Endometrial microvascular endothelial cells (primary cell): ENCODE data around the gene RBM39. TPM values are rescaled to one million over a fixed set of nuclear protein-coding genes. Genes with fewer than 3 reads are reported as not detected.
"Not testable (repeated sequence)": the region's sequence is repeated elsewhere in the genome, so short reads cannot be mapped to it uniquely, and the experiment has no call there.

ENCODE experiments used
- in situ Hi-C: cut with HindIII; loops from 2 replicates; pipeline ENCODE4 v1.10.0; 2017; ENCODE audit warnings: low sequenced_read_pairs, low pct_unique_long_range_greater_than_20kb; ENCODE audit errors: inconsistent ontology term
- total RNA-seq: library from RNA; depleted of rRNA; stranded (reverse); fragments of >200 nt; gene quantifications from one replicate; pipeline ENCODE4 v1.2.3, GENCODE V29; 2015; ENCODE audit errors: inconsistent ontology term

The RBM39 gene
- total RNA-seq, 1 donor from 2014 or later = 144 TPM

DNA sequence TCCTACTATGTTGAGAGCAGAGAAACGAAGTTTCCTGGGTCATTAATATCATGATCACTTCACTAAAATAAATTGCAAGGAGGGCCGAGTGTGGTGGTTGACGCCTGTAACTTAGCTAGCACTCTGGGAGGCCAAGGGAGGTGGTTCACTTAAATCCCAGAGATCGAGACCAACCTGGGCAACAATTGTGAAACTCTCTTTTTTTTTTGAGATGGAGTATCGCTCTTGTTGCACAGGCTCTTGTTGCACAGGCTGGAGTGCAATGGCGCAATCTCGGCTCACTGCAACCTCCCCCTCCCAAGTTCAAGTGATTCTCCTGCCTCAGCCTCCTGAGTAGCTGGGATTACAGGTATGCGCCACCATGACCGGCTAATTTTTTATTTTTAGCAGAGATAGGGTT, 28.9 kb downstream of the RBM39 start:
- in situ Hi-C loops = not testable (repeated sequence)

DNA sequence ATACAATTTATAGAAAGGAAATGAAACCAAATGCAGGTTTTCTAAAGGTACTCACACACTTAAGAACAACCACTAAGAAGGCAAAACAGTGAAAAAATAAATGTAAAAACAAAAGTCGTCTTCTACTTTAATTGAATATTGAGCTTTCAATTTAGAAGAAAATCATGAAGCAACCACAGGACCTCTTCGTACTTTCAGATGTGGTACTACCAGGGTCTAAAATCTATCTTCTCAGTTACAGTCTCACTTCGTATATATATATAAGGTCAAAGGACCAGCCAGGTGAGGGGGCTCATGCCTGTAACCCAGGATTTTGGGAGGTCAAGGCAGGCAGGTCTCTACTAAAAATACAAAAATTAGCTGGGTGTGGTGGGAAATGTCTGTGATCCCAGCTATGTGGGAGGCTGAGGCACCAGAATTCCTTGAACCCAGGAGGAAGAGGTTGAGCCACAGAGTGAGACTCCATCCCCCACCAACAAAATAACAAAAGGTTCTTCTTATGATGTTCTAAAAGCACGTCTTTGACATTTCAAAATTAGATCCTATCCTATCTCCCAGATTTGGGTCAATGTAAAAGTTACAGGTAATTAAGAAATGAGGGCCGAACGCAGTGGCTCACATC, 30.4 kb downstream of the RBM39 start:
- in situ Hi-C loops = no loop called here

DNA sequence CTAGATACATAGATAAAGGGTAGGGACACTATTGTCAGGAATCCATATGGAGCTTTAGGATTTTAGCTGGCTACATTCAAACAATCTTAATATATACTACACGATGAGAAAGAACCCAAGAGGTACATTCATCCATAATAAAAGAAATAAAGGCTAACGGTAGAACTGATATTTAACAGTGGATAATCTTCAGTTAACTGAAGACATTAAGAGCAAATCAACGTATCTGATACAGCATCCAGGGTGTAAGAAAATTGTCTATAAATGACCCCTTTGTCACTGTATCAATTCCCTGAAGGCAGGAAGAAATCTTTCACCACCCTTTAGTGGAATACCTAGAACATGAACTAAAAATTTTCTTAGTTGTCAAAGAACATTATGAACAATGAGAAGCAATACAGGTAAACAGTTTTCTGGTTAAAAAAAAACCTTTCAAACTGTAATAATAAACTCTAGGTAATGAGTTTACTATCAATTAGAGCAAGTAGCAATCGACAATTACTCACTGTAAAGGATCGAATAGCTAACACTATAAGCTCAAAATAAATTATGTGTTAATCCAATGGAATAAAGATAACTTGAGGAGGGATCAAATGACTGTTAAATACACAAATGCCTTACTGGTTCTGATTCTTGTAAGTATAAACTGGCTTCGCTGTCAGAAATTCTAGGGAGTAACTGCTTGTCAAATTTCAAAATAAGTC, 31.0 kb downstream of the RBM39 start:
- in situ Hi-C loops = no loop called here

DNA sequence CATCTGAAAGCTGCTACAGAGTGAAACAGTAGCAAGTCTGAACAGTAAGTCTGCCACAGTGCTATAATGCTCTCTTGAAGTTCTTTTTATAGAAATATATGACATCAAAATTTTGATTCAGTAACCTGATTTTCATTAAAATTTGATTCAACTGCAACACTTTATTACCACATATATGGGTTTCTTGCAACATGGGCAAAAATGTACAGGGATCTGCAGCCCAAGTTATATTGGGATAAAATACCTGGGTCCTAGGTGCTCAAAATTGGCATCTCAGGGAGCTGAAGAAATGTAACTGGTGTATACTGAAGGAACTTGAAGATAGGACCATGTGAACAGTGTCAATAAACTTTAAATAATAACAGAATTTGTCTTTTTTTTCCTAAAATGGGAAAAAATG, 32.0 kb downstream of the RBM39 start:
- in situ Hi-C loops = no loop called here

DNA sequence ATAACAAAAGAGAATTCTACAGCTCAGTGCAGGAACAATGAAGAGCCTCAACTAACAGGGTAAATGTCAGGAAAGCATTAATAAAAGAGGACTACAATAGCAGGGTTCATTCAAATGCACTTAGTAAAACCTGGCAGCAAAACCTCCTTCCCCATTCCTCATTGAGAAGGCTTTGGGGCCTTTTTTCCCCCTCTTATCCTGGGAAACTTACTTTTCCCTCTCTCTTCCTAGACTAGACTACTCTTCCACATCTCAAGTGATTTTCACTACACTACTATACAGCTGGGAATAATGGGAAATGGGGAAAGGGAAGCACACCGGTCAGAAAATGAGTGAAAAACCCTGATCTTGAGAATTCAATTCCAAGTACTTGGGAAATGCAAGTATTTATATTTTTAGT, 32.8 kb downstream of the RBM39 start:
- in situ Hi-C loops = no loop called here

DNA sequence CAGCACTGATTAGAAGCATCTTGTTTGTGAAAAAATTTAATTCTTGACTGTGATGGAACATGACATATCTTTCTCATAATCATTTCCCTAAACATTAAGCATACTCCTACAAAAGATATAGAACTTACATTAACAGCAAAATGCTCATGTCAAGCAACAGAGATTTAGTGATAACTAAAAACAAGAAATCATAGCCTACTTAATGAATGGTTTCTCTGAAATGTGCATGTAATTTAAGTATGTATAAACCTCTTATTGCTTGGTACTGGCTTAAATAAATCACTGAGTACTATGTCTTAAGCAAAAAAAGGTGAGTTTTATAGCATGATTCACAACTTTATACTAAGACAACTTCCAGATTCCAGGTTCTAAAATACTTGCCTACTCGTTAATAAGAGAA, 33.6 kb downstream of the RBM39 start:
- in situ Hi-C loops = no loop called here

DNA sequence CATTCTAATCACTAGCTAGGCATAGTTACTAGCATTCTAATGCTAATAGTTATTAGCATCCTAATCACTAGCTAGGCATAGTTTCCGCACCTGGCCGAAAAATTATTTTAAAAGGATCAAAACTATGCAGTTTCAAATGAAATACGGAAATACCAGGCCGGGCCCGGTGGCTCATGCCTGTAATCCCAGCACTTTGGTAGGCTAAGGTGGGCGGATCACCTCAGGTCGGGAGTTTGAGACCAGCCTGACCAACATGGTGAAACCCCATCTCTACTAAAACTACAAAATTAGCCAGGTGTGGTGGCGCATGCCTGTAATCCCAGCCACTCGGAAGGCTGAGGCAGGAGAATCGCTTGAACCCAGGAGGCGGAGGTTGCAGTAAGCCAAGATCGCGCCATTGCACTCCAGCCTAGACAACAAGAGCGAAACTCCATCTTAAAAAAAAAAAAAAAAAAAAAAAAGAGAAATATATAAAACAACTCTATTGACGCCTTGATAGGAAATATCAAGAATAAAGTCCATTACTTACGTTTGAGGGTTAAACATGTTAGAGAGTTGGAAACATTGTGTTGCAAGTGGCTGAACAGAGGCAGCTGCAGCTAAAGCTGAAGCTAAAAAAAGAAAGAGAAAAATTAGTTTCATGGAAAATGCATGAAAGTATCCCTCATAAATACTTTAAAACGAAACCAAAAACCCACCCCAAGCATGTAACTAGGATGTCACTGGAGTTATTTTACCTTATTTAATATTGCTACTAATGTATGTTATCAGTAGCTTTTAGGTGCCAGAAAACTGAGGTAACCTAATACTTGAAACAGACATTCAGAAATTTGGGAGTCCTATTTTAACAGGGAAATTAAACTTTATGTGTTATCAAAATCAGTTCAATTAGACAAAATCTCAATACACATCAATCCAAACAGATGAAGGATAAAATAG, 35.2 kb downstream of the RBM39 start:
- in situ Hi-C loops = not testable (repeated sequence)

DNA sequence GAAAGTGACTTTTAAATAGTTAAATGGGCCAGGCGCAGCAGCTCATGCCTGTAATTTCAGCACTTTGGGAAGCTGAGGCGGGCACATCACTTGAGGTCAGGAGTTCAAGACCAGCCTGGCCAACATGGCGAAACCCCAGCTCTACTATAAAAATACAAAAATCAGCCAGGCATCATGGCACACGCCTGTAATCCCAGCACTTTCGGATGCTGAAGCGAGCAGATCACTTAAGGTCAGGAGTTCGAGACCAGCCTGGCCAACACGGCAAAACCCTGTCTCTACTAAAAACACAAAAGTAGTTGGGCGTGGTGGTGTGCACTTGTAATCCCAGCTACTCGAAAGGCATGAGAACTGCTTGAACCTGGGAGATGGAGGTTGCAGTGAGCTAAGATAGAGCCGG, 36.2 kb downstream of the RBM39 start:
- in situ Hi-C loops = not testable (repeated sequence)

DNA sequence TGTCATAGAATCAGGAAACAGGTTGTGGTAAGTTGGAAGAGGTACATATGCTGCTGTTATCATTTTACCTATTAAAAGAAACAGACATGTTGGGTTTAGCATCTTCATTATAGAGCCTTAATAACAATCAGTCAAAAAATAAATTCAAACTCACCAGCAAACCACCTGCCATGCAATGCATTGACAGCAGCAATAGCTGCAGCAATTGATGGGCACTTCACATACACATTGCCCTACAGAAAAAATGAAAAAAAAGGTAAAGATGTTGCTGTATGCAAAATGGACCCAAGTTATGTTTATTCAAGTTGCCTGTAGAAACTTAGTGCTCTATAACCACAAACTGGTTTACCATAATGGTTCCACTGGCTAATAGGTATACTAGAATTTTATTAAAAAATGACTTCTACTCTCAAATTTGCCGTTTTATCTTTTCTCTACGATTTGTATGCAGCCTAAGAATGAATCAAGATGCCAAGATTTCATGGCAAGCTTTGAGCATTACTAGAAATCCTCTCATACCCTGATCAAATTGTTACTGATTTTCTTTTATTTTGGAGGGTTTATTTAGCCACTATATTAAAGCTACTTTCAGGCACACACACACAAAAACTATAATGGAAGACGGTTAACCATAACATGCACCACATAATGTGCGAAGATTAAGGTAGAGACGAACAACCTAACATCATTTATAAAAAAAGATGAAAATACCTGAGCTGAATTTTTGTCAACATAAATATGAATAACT, 37.4 kb downstream of the RBM39 start:
- in situ Hi-C loops = no loop called here

DNA sequence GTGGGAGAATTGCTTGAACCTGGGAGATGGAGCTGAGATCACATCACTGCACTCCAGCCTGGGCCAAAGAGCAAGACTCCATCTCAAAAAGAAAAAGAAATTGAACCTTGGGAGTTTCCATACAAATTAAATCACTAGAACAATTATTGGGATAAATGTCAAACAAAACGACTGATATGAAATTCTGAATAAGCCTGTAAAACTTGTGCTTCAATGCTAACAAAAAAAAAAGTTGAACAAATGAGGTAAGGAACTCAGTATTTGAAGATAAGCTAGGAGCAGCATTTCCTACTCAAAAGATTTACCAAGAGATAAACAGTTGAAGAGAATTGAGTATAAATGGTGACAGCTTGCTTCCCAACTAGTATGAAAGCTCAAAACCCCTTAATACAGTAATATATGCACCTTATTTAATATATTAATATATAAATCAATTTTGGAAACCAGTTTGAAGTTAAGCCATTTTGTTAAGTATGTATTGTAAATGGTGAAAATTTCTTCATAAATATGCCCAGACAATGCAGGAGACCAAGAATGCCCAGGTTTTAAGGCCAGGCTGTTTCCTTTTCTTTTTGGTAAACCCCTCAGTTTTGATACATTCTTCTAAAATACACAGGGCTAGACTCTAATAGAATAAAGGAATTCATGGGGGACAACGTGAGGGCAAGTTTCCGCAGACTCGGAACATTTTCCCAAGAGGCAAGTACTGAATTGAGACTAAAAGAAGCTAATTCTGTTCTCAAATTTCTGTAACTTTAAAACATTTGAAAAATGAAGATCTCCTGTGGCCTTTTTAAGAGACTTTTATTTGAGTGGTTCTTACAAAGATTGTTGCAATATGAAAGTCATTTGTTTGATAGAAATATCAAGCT, 39.0 kb downstream of the RBM39 start:
- in situ Hi-C loops = no loop called here

DNA sequence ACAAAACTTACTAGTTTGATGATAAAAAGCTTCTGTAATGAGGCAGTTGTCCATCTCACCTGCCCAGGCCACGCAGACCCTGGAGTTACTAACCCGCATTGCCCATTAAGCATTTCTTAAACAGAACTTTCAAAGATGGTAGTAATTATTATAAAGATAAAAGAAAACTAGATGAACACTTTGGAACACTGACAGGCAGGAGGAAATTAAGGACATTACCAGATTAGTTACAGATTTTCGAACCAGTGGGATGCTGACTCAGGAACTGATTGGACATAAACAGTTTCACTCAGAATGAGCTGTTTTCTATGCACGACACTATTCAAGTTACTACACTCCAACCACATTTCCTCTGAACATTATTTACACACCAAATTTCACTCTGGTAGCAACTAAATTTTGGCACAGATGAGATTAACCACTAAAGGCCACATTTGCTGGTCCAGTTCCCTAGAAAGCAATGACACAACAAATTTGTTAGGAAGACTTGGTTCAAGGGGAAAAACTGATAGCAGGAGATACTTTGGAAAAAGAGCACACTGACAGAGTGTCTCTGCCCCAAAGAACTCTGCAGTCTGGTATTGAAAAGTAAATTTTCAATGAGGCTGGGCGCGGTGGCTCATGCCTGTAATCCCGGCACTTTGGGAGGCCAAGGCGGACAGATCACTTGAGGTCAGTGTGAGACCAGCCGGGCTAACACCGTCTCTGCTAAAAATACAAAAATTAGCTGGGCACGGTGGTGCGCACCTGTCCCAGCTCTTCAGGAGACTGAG, 39.8 kb downstream of the RBM39 start:
- in situ Hi-C loops = no loop called here

DNA sequence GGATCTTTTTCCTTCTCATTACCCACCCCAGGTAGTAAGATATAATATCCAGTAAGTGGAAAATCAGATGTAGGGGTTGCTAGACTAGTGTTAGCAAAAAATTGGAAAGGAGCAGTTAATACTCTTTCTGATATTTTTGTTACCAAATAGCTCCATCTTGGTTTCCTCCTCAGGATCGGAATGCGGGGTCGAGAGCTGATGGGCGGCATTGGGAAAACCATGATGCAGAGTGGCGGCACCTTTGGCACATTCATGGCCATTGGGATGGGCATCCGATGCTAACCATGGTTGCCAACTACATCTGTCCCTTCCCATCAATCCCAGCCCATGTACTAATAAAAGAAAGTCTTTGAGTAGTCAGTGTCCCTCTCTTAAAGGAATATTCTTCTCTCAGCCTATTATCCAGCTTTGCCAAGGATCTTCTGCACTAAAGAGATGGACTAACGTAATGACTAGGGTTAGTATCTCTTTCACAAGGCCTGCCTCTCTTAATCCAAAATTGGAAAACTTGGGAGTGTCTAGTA, 41.4 kb downstream of the RBM39 start:
- in situ Hi-C loops = no loop called here

DNA sequence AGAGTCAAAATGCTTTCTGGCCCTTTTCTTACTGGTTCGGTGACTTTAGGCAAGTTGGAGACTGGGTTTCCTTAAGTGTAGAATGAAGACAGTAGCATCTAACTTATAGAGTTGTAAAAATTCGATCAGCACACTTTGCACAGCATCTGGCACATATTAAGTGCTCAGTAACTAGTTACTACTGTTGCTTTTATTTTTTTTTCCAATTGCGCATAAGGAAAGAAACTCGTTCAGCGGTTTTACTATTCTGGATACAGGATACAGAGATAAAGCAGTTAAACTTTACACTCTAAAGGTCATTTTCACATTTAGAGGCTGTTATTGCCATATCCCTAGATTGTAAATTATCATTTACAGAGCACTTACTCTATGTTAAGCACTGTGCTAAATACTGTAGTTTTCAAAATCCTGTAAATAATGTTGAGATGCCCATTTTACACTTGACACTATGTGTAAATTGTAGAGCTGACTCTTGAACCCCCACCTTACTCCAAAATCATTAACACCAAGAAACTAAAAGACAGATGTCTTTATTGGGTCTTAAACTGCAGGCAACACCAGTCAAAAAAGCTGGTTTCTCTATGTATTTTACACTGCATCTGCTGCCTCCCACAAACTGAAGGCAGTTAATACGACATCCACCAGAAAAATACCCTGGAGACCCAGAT, 42.0 kb downstream of the RBM39 start:
- in situ Hi-C loops = no loop called here

DNA sequence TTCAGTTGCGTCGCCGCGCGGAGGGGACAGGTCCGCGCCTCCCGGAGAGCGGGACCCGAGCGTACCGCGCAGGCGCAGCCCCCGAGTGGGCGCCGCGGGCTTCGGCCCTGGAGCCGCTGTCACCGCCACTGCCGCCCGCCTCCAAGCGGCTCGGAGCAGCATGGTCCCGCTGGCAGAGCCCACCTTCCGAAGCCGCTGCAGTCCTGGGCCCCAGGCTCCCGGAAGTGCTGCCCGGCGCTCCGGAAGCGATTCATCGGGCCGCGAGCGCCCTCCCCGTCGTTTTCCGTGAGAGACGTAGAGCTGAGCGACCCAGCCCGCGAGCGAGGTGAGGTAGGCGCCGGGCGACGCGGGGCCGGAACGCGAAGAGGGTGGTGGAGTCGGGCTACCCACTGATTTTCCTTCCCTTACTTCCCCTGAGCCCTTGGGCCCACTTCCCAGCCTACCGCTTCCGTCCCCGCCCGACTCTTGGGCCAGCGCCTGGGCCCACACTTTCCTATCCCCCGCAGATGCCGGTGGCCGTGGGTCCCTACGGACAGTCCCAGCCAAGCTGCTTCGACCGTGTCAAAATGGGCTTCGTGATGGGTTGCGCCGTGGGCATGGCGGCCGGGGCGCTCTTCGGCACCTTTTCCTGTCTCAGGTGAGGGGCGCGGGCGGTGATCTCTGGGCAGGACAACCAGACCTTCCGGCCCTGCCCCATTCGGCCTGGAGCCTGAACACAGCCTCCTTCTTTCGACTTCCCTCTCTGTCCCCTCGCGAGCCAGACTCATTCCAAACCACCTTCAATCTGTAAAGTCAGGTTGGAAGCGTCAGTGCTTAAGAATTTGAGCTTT, 42.7 kb downstream of the RBM39 start, which contains the start of the genes NFS1 and ROMO1:
NFS1 (minus strand) TSS at position 226 of the 830 bp plus-strand sequence; CDS start at position 162, 64 bp downstream.
ROMO1 (plus strand) TSS at position 279 of the 830 bp plus-strand sequence; CDS start at position 507, 228 bp downstream.
- in situ Hi-C loops = no loop called here

DNA sequence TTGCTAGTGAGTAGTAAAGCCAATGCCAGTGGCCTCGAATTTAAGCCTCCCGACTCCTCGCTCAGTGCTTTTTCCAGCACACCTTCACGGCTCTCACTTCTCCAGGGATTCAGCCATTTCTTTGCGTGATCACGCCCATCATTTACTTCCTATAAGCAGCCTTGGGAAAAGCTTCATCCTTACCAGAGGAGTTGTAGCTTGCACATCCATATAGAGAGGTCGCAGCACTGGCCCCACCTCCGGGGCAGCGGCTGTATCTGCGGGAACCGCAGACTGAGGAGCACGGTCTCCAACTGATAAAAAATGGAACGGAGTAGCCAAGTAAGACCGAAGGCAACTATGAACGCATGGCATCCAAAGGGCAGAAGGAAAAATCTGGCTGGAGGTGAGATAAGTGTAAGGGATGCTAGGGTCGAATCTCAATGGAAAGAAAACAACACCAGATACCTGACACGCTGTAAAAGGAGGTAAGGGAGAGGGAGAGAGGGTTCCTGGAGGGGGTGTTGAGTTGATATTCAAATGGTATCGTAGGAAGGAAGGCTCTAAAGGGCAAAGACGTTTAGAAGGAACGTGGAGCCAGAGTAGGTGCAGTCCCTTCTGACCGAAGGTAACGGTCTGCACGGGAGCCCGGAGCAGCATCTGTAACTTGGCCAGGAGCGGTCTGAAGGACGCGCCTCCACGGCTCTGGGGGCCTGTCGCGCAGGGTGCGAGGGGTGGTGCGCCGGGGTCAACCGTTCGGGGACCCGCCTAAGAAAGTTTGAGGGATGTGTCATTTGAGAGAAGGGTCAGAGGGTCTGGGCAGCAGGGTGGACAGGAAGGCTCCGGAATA, 43.5 kb downstream of the RBM39 start:
- in situ Hi-C loops = no loop called here
